ENCODE data around the gene MAP3K21.

The MAP3K21 gene

DNA sequence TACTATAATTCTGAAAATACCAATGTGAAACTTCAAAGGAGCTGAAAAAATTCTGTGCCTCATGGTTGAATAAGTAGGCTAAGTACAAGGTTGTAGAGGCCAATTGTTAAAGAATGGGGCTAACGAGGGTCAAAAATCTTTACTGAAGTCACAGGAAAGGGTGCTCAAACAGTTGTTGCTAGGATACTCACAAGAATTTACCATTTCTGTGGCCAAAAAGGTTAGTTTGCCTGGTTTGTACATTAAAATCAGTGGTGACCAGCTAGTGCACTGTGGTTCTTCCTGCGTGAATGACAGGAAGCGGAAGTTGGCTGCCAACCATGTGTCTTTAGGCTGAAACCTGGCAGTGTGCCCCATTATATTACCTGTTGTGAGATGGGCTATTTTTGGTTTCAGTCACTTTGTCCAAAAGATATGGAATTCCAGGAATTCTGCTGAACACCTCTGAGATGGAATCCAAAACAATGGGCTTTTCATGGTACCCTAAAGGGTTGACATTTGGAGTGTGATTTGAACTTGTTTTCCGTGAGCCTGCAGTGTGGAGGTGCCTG, 13.5 kb downstream of the MAP3K21 start:
- H3K4me3 ChIP-seq (replicated peaks in 1 of 2; ENCODE audit: low read depth in 2 of 2, low read length in 2 of 2): no peak overlapping the region
- DNase-seq (ENCODE audit: low read depth in 2 of 2): no peak
- TF ChIP-seq CTCF (IDR thresholded peaks at IDR 0.05; ENCODE audit: low read depth, low read length): no peak

DNA sequence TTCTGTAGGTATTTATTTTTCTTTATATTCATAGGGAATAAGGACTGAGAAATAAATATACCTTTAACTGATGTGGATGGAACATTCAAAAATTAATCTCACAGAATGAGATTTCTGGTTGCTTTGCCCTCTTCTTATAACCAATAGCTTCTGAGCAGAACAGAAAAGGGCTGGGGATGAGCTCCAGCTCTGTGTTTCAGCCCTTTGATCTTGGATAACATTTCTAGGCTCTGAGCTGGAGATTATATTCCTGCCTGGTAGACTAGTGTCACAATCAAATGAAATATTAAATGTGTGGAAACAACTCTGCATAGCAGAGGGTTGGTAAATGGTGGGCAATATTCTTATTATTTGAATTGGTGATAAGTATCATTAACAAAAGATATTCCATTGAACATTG, 14.6 kb downstream of the MAP3K21 start:
- TF ChIP-seq CTCF (IDR thresholded peaks at IDR 0.05; ENCODE audit: low read depth, low read length): no peak
- DNase-seq (ENCODE audit: low read depth in 2 of 2): no peak
- no peak overlapping the region for H3K4me3 ChIP-seq (replicated peaks in 1 of 2; ENCODE audit: low read depth in 2 of 2, low read length in 2 of 2)

GRCh38 chr1:233343262-233343661, 15.7 kb downstream of the MAP3K21 start:
- TF ChIP-seq CTCF (IDR thresholded peaks at IDR 0.05; ENCODE audit: low read depth, low read length): no peak
- no peak for DNase-seq (ENCODE audit: low read depth in 2 of 2)

GRCh38 chr1:233347338-233347737, 19.8 kb downstream of the MAP3K21 start:
- no peak overlapping the region for H3K4me3 ChIP-seq (replicated peaks in 1 of 2; ENCODE audit: low read depth in 2 of 2, low read length in 2 of 2)
- TF ChIP-seq CTCF (IDR thresholded peaks at IDR 0.05; ENCODE audit: low read depth, low read length): no peak
- DNase-seq (ENCODE audit: low read depth in 2 of 2): no peak

More at GRCh38 chr1:233343262-233343661, 15.7 kb downstream of the MAP3K21 start:
- H3K4me3 ChIP-seq (replicated peaks in 1 of 2; ENCODE audit: low read depth in 2 of 2, low read length in 2 of 2): no peak overlapping the region

GRCh38 chr1:233349137-233349536, 21.6 kb downstream of the MAP3K21 start:
- no peak for DNase-seq (ENCODE audit: low read depth in 2 of 2)
- TF ChIP-seq CTCF (IDR thresholded peaks at IDR 0.05; ENCODE audit: low read depth, low read length): no peak
- no peak overlapping the region for H3K4me3 ChIP-seq (replicated peaks in 1 of 2; ENCODE audit: low read depth in 2 of 2, low read length in 2 of 2)

GRCh38 chr1:233354983-233355382, 27.5 kb downstream of the MAP3K21 start:
- no peak for TF ChIP-seq CTCF (IDR thresholded peaks at IDR 0.05; ENCODE audit: low read depth, low read length)
- H3K4me3 ChIP-seq (replicated peaks in 1 of 2; ENCODE audit: low read depth in 2 of 2, low read length in 2 of 2): no peak overlapping the region
- no peak for DNase-seq (ENCODE audit: low read depth in 2 of 2)
